ENCODE data around the gene CATSPER3.
"Not testable (repeated sequence)": the region's sequence is repeated elsewhere in the genome, so short reads cannot be mapped to it uniquely, and the experiment has no call there.

The CATSPER3 gene

DNA sequence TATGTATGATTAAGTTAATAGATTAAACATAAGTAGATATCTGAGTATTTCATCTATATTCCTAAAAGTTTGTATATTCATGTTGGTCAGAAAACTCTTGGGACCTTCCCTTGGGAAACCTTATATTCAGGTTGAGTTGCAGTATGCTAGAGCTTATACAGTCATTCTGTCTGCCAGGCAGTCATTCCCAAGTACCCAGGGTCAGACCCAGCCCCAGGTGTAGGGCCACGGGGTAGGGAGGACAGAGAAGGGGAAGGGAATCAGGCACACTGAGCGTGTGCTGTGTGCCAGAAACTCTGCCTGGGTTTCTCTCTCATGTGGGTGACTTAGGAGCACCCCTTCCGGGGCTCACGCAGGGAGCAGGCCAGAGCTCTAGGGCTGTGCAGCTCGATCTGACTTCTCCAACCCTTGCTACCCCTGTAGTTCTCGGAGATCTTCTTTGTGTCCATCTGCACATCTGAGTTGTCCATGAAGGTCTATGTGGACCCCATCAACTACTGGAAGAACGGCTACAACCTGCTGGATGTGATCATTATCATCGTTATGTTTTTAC, 28.2 kb downstream of the CATSPER3 start:
- POLR2A ChIA-PET = no interaction called here
- TF ChIP-seq LEF1 (IDR thresholded peaks at IDR 0.05; ENCODE audit: borderline replicate concordance) (no peak), FOXK2 (IDR thresholded peaks at IDR 0.05) (no peak), SUZ12 (IDR thresholded peaks at IDR 0.05) (no peak), ARNT (IDR thresholded peaks at IDR 0.05) (no peak), TARDBP (IDR thresholded peaks at IDR 0.05) (no peak), HDGF (IDR thresholded peaks at IDR 0.05; ENCODE audit: borderline replicate concordance) (no peak), FOXM1 (IDR thresholded peaks at IDR 0.05; ENCODE audit: borderline replicate concordance) (no peak), ZNF384 (IDR thresholded peaks at IDR 0.05) (no peak), CTBP1 (IDR thresholded peaks at IDR 0.05; ENCODE audit: borderline replicate concordance) (no peak), BHLHE40 (IDR thresholded peaks at IDR 0.05; ENCODE audit: borderline replicate concordance) (no peak), L3MBTL2 (conservative IDR thresholded peaks at IDR 0.05) (no peak)
- TF ChIP-seq, protein P1, sequence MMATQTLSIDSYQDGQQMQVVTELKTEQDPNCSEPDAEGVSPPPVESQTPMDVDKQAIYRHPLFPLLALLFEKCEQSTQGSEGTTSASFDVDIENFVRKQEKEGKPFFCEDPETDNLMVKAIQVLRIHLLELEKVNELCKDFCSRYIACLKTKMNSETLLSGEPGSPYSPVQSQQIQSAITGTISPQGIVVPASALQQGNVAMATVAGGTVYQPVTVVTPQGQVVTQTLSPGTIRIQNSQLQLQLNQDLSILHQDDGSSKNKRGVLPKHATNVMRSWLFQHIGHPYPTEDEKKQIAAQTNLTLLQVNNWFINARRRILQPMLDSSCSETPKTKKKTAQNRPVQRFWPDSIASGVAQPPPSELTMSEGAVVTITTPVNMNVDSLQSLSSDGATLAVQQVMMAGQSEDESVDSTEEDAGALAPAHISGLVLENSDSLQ (IDR thresholded peaks at IDR 0.05) = no peak
- DNase-seq (ENCODE audit: extremely low spot score) = peak; percentile 2
- CTCF ChIA-PET = interaction anchor here (1.0 kb wide), 1 partner anchor 9 kb away, joined by 3 read pairs; no protein-coding TSS in a partner anchor

DNA sequence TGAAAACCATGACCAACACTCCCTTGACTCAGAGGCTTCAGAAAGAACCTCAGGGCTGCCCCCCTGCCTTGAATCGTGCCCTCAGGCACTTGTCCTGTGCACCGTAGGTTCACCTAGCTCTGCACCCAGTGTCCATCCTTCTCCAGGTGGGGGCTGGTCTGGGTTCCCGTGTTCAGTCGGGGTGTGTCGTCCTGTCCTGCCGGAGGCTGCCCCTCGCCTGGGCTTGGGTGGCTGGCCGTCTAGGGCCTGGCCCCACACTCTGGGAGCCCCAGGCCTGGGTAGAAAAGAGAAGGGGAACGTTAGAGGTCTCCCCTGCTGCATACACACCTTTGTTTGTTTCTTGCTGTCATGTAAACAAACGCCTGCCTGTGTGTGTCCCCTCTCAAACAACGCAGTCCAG, 29.3 kb downstream of the CATSPER3 start:
- POLR2A ChIA-PET = no interaction called here
- peak; percentile 3 for DNase-seq (ENCODE audit: extremely low spot score)
- no peak for TF ChIP-seq ELF4 (IDR thresholded peaks at IDR 0.05)
- no peak for TF ChIP-seq BHLHE40 (IDR thresholded peaks at IDR 0.05; ENCODE audit: borderline replicate concordance)
- TF ChIP-seq HDGF (IDR thresholded peaks at IDR 0.05; ENCODE audit: borderline replicate concordance) = no peak
- no peak for TF ChIP-seq LEF1 (IDR thresholded peaks at IDR 0.05; ENCODE audit: borderline replicate concordance)
- no peak for TF ChIP-seq L3MBTL2 (conservative IDR thresholded peaks at IDR 0.05)
- no peak for TF ChIP-seq SP1 (IDR thresholded peaks at IDR 0.05)
- no peak for TF ChIP-seq TARDBP (IDR thresholded peaks at IDR 0.05)
- TF ChIP-seq FOXA1 (IDR thresholded peaks at IDR 0.05) = no peak
- TF ChIP-seq, protein P1 (IDR thresholded peaks at IDR 0.05) = no peak
- no peak for TF ChIP-seq SUZ12 (IDR thresholded peaks at IDR 0.05)
- no peak for TF ChIP-seq NFRKB (IDR thresholded peaks at IDR 0.05)
- no peak for TF ChIP-seq ARNT (IDR thresholded peaks at IDR 0.05)
- no peak for TF ChIP-seq CTBP1 (IDR thresholded peaks at IDR 0.05; ENCODE audit: borderline replicate concordance)
- no peak for TF ChIP-seq ZNF384 (IDR thresholded peaks at IDR 0.05)
- CTCF ChIA-PET = no interaction called here

DNA sequence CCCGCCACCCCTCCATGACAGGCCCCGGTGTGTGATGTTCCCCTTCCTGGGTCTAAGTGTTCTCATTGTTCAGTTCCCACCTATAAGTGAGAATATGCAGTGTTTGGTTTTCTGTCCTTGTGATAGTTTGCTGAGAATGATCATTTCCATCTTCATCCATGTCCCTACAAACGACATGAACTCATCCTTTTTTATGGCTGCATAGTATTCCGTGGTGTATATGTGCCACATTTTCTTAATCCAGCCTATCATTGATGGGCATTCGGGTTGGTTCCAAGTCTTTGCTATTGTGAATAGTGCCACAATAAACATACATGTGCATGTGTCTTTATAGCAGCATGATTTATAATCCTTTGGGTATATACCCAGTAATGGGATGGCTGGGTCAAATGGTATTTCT, 30.4 kb downstream of the CATSPER3 start:
- POLR2A ChIA-PET, CTCF ChIA-PET: not testable (repeated sequence)

DNA sequence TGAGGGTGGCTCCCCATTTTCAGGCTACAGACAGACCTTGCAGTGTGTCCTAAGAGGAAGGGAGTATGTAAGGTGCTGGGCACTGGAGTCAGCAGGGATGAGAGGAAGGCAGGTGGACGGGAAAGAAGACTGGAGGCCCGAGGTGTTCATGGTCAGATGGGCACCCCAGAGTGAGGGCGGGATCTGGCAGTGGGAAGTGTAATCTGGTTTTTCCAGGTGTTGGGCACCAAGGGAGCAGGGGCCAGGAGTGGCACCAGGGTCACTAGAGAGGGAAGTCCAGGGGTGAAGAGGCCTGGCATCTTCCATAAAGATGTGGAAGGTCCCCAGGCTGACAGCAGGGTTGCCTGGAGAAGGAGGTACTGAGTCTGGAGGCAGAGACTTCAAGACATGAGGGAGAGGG, 36.7 kb downstream of the CATSPER3 start:
- DNase-seq (ENCODE audit: extremely low spot score) = no peak
- TF ChIP-seq FOXM1 (IDR thresholded peaks at IDR 0.05; ENCODE audit: borderline replicate concordance) (no peak), ZNF384 (IDR thresholded peaks at IDR 0.05) (no peak), TARDBP (IDR thresholded peaks at IDR 0.05) (no peak), ARNT (IDR thresholded peaks at IDR 0.05) (no peak), BHLHE40 (IDR thresholded peaks at IDR 0.05; ENCODE audit: borderline replicate concordance) (no peak), SUZ12 (IDR thresholded peaks at IDR 0.05) (no peak), L3MBTL2 (conservative IDR thresholded peaks at IDR 0.05) (no peak), SP1 (IDR thresholded peaks at IDR 0.05) (no peak), LEF1 (IDR thresholded peaks at IDR 0.05; ENCODE audit: borderline replicate concordance) (no peak), CTBP1 (IDR thresholded peaks at IDR 0.05; ENCODE audit: borderline replicate concordance) (no peak), ELF4 (IDR thresholded peaks at IDR 0.05) (no peak), FOXK2 (IDR thresholded peaks at IDR 0.05) (no peak), NFRKB (IDR thresholded peaks at IDR 0.05) (no peak), FOXA1 (IDR thresholded peaks at IDR 0.05) (no peak), HDGF (IDR thresholded peaks at IDR 0.05; ENCODE audit: borderline replicate concordance) (no peak)
- TF ChIP-seq, protein P1 (IDR thresholded peaks at IDR 0.05) = no peak
- POLR2A ChIA-PET = no interaction called here
- CTCF ChIA-PET = no interaction called here

More for the DNA sequence above, 30.4 kb downstream of the CATSPER3 start:
- DNase-seq (ENCODE audit: extremely low spot score) = not testable (repeated sequence)

DNA sequence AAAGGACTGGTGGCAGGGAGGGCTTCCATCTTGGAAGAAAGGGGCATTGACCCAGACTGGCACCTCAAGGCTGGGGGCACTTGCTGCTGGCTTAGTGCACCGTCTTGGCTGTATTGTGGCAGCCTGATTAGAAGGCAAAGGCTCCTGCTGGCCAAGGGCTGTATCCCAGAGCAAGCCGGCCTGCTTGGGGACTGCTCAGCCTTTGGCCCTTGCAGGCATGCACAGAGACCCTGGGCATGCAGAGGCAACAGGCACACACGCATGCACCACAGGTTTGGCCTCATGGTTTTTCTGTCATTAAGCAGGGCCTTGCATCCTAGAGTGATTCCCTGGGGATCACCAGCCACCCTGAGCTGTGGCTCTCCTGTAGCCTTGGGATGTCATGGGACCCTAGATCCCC, 37.4 kb downstream of the CATSPER3 start:
- DNase-seq (ENCODE audit: extremely low spot score) = peak; percentile 2
- ChIA-PET CTCF (no interaction called here), POLR2A (no interaction called here)
- TF ChIP-seq FOXK2 (IDR thresholded peaks at IDR 0.05) = no peak
- no peak for TF ChIP-seq ARNT (IDR thresholded peaks at IDR 0.05)
- no peak for TF ChIP-seq BHLHE40 (IDR thresholded peaks at IDR 0.05; ENCODE audit: borderline replicate concordance)
- no peak for TF ChIP-seq TARDBP (IDR thresholded peaks at IDR 0.05)
- no peak for TF ChIP-seq NFRKB (IDR thresholded peaks at IDR 0.05)
- no peak for TF ChIP-seq L3MBTL2 (conservative IDR thresholded peaks at IDR 0.05)
- TF ChIP-seq, protein P1 (IDR thresholded peaks at IDR 0.05) = no peak
- TF ChIP-seq SUZ12 (IDR thresholded peaks at IDR 0.05) = no peak
- no peak for TF ChIP-seq ELF4 (IDR thresholded peaks at IDR 0.05)
- TF ChIP-seq ZNF384 (IDR thresholded peaks at IDR 0.05) = no peak

DNA sequence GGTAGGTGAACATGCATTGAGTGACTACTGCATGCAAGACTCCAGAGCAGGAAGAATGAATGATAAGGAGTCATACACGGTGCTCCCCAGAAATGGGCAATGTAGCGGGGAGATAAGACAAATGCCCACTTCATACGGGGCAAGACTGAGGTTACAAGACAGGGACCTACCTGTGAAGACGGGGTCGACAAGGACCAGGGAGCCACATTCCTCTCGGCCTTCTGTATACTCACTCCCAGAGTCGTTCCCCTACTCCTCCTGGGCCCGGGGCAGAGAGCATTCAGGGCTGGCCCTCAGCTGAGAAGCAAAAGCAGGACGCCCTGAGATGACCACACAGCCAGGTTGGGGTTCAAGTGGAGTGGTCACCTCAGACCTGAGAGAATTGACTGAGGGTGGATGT, 39.6 kb downstream of the CATSPER3 start:
- TF ChIP-seq SUZ12 (IDR thresholded peaks at IDR 0.05) = no peak
- TF ChIP-seq FOXA1 (IDR thresholded peaks at IDR 0.05) = no peak
- TF ChIP-seq LEF1 (IDR thresholded peaks at IDR 0.05; ENCODE audit: borderline replicate concordance) = no peak
- TF ChIP-seq ARNT (IDR thresholded peaks at IDR 0.05) = no peak
- no peak for TF ChIP-seq SP1 (IDR thresholded peaks at IDR 0.05)
- TF ChIP-seq, protein P1 (IDR thresholded peaks at IDR 0.05) = no peak
- TF ChIP-seq ELF4 (IDR thresholded peaks at IDR 0.05) = no peak
- TF ChIP-seq CTBP1 (IDR thresholded peaks at IDR 0.05; ENCODE audit: borderline replicate concordance) = no peak
- no peak for TF ChIP-seq HDGF (IDR thresholded peaks at IDR 0.05; ENCODE audit: borderline replicate concordance)
- TF ChIP-seq NFRKB (IDR thresholded peaks at IDR 0.05) = no peak
- TF ChIP-seq FOXK2 (IDR thresholded peaks at IDR 0.05) = no peak
- no peak for TF ChIP-seq L3MBTL2 (conservative IDR thresholded peaks at IDR 0.05)
- TF ChIP-seq ZNF384 (IDR thresholded peaks at IDR 0.05) = no peak
- no peak for TF ChIP-seq FOXM1 (IDR thresholded peaks at IDR 0.05; ENCODE audit: borderline replicate concordance)
- ChIA-PET POLR2A (no interaction called here), CTCF (interaction anchor here (0.6 kb wide), 1 partner anchor 983 kb away, joined by 4 read pairs; no protein-coding TSS in a partner anchor)
- no peak for DNase-seq (ENCODE audit: extremely low spot score)

Data from HEK293T (cell line).